Kidney capillary endothelial cell (primary cell): ENCODE results near the gene PEAR1.

Experiments used
- DNase-seq: peaks from one replicate; pipeline ENCODE4 v3.0.0-alpha.2; 2018; ENCODE audit warnings: low spot score

Gene PEAR1

DNA sequence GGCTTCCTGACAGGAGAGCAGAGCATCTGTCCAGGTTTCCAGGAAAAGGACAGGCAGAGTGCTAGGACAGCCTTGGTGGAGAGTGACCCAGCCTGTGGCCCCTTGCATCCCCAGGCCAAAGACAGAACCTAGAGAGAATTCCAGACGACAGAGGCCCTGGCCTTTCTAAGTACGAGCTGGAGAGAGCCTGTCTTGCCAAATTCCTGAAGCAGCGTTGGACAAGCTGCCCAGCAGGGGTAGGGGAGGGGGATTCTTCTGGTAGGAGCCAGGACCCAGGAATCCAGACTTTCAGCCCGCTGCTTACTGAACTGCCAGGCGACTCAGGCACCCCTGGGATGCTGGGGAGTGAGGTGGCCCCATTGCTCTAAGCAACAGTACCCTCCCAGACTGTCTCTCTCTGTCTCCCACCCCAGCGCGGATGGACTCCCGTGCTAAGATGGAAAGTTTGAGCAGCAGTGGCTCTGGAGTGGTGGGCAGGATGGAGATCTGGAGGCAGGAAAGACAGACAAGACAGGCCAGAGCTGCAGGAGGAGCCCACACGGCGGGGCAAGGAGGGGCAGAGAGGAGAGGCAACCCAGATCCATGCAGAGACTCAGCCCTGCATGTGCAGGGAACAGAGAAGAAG lies 8.8 kb upstream of the PEAR1 start:
- DNase-seq: no peak

- DNase-seq: no peak
Measured at GRCh38 chr1:156885314-156885713, 8.2 kb upstream of the PEAR1 start.

- DNase-seq: no peak
Measured at GRCh38 chr1:156885880-156886355, 7.6 kb upstream of the PEAR1 start.

- no peak for DNase-seq
Measured at GRCh38 chr1:156886583-156887281, 6.8 kb upstream of the PEAR1 start.

GRCh38 chr1:156887317-156887716 lies 6.2 kb upstream of the PEAR1 start:
- no peak for DNase-seq

- DNase-seq: no peak
Measured at GRCh38 chr1:156887734-156888133, 5.8 kb upstream of the PEAR1 start.

DNA sequence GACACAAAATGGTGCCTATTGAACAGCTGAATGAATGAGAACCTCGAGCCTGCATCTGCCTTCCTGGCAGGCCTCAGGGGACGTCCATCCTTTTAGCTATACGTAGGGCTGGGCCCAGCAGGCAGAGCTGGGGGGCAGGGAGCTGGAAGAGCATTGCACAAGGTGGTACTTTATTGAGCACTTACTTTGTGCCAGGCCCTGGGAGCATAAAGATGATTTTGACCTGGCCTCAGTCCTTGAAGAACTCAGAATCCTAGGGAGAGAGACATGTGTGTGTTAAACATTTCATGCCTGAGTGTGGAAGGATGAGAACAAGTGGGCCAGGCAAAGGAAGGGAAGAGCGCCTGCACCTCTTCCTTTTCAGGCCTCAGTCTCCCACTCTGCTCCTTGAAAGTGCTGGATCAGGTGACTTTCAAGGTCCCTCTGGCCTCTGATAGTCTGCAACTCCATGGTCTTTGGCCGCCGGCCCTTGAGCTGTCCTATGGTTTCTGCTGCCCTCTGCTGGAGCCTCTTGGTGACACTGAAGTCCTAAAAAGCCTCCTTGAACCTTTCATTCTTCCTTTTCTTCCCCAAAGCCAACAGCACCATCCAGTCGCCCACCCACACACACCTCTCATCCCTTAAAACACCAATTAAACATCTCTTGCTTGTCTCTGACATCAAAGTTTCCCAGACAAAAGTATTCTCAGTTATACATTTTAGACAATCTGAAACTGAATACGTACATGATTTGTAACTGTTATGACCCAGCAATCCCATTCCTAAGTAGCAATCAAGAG lies 3.5 kb upstream of the PEAR1 start:
- DNase-seq: peak; percentile 75

- peak; percentile 87 for DNase-seq
Measured at GRCh38 chr1:156892190-156893047, 1.1 kb upstream of the PEAR1 start.

DNA sequence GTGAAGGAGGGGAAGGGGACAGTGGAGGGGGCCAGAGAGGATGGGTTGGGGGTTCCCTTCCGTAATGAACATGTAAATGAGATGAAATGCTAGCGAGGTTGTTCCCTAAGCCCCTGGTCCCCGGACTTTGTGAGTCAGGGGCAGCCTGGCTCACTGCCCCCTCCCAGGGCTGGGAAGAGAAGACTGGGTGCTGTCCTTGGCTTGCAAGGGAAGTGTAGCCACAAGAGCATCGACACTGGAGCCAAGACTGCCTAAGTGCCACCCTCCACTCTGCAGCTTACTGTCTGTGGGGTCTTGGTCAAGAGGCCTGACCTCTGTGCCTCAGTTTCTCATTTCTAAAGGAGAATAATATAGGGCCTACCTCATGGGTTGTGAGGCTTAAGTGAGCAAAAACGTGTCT lies 483 bp downstream of the PEAR1 start:
- no peak for DNase-seq

DNA sequence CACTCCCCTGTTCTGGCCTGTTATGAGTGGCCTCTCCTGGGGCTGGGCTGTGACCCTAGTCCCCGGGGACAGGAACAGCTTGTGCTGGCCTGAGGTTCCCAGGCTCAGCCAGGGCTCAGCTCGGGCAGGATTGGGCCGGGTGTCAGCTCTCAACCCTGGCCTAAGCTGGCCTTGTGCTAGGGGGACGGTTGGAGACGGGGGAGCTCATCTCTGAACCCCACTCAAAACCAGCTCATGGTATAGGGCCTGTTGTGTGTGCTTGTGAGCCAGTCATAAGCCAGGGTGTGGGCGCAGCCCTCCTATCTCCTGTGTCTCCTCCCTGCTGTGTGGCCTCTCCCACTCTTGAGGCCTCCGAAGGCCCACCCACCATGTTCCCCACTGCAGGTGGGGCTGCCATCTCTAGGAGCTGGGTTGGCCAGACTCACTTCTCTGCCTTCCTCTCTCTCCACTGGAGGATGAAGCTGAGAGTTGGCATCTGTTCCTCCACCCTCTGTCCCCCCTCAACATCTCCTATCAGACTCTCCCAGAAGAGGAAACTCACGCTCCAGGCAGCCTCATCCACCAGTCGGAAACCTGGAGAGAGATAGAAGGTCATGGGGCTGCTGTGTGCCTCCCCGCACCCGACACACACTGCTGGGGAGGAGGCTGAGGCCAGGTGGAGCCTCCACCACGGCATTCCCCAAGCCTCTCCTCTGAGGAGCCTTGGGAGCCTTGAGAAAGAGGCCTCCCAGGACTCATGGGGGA lies 1.4 kb downstream of the PEAR1 start:
- DNase-seq: no peak

DNA sequence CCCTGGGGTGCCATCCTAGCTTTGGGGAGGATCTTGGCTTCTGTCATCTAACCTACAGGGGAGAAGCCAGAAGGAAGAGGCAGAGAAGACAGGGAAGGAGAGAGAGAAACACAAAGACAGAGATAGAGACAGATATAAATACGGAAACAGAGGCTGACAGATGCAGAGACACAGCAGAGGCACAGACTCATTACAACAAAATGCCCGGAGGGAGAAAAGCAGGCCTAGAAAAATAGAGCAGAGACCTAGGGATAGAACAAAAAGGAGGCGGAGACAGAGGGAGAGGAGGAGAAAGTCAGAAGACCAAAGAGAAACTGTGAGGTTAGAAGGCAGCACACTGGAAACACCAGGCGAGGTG lies 1.9 kb downstream of the PEAR1 start:
- no peak for DNase-seq

DNA sequence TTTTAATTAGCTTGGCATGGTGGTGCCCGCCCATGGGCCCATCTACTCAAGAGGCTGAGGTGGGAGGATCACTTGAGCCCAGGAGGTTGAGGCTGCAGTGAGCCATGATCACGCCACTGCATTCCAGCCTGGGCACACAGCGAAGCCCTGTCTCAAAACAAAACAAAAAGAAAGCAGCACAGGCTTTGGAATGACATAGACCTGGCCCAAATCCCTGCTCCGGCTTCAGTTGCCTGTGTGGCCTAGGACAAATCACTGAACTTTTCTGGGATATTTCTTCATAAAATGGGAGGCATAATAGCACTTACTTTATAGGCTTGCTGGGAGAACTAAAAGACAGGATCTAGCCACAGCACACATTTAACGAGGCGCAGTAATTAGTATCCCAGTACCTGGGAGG lies 2.4 kb downstream of the PEAR1 start:
- DNase-seq: no peak

DNA sequence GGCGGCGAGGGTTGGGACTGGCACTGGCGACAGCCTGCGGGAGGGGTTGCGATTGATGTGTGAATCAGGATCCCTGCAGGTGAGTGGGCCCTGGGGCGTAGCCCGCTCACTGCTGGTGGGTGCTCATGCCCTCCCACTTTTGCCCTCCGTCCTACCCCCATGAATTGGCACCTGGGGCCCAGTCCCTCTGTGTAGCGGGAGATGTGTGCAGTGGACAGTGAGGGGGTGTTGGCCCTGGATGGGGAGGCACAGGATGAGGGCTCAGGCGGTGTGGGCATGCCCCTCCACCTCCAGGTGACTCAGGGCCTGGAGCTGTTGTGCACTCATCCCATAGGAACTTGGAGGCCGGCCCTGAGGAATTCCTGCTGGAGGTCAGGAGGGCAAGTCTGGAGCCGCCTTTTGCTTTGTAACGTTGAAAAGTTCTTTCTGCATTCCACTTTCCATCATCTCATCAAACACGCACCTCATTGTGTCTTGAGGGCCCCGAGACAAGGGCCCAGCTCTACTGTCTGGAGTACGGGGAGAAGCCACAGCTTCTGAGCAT lies 3.0 kb downstream of the PEAR1 start:
- peak; percentile 98 for DNase-seq

GRCh38 chr1:156897078-156897825 lies 3.7 kb downstream of the PEAR1 start:
- no peak for DNase-seq

- DNase-seq: peak; percentile 95
Measured at GRCh38 chr1:156898161-156898566, 4.6 kb downstream of the PEAR1 start.

- DNase-seq: no peak
Measured at GRCh38 chr1:156898971-156899664, 5.6 kb downstream of the PEAR1 start.

GRCh38 chr1:156899956-156900718 lies 6.6 kb downstream of the PEAR1 start:
- DNase-seq: no peak

- DNase-seq: no peak
Measured at GRCh38 chr1:156900896-156901589, 7.5 kb downstream of the PEAR1 start.

DNA sequence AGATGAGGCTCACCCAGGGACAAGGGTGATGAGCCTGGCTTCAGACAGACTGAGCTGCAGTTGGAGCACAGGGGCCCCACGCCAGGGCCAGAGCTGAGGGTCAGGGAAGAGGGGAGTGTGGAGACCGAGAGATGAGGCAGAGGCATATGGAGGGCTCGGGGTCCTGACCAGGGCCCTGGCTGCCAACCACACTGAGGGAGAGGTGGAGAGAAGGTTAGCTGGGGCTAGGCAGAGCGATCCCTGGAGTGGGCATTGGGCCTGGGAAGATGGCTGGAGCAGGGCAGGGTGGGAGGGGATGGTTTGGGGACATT lies 8.0 kb downstream of the PEAR1 start:
- no peak for DNase-seq
